Caco-2 (cell line): Measurements from ENCODE around the gene ARHGEF38. TPM values are rescaled to one million over a fixed set of nuclear protein-coding genes. Genes with fewer than 3 reads are reported as not detected.

Experiments used
- BruUV-seq: library from RNA; stranded (reverse); fragments of 400-500 nt; replicated peaks from 2 replicates; lab custom pipeline; 2021; lab: Mats Ljungman, UMichigan
- CTCF ChIA-PET: fragments of 300-600 bp; sonication (Branson Sonifier 250); formaldehyde crosslinking; loops from one replicate; lab custom pipeline; 2022; ENCODE audit warnings: antibody characterized with exemption; lab: Charles Lee
- POLR2A ChIA-PET: fragments of 300-600 bp; sonication (Branson Sonifier 250); formaldehyde crosslinking; loops from one replicate; lab custom pipeline; 2022; ENCODE audit warnings: antibody characterized with exemption; lab: Charles Lee
- DNase-seq, 2 experiments: peaks; one replicate each; pipeline versions ENCODE4 v3.0.0 to v3.0.0-alpha.2; 2020 to 2022
- H3K27me3 ChIP-seq: replicated peaks from 2 replicates; pipeline ENCODE4 v1.6.0; 2011; ENCODE audit warnings: low read length; ENCODE audit not compliant: control insufficient read depth, insufficient read depth
- H3K36me3 ChIP-seq: 2 replicates; pipeline ENCODE4 v1.5.1; 2011; ENCODE audit warnings: low read length; ENCODE audit not compliant: control insufficient read depth, insufficient read depth
- H3K4me1 ChIP-seq: fragments of 250-450 bp; sonication (Bioruptor Pico); 2 replicates; pipeline ENCODE4 v1.5.1; 2020; ENCODE audit warnings: mild to moderate bottlenecking
- H3K4me3 ChIP-seq: 2 replicates; pipeline ENCODE4 v1.5.1; 2011; ENCODE audit warnings: low read depth, mild to moderate bottlenecking, control low read depth, low read length
- H3K9me3 ChIP-seq: fragments of 250-450 bp; sonication (Bioruptor Pico); 2 replicates; pipeline ENCODE4 v1.5.1; 2020; ENCODE audit warnings: mild to moderate bottlenecking, moderate library complexity
- H3K27ac Mint-ChIP-seq: one replicate; pipeline ENCODE4 v1.8.0; 2022; ENCODE audit warnings: mixed read lengths; ENCODE audit not compliant: unreplicated experiment
- H3K27me3 Mint-ChIP-seq: one replicate; pipeline ENCODE4 v1.8.0; 2022; ENCODE audit warnings: mixed read lengths; ENCODE audit not compliant: insufficient read depth, unreplicated experiment
- H3K36me3 Mint-ChIP-seq: one replicate; pipeline ENCODE4 v1.8.0; 2022; ENCODE audit warnings: mild to moderate bottlenecking, mixed read lengths; ENCODE audit not compliant: insufficient read depth, unreplicated experiment
- H3K4me1 Mint-ChIP-seq: one replicate; pipeline ENCODE4 v1.8.0; 2022; ENCODE audit warnings: low read depth, mixed read lengths; ENCODE audit not compliant: unreplicated experiment
- H3K4me3 Mint-ChIP-seq: one replicate; pipeline ENCODE4 v1.8.0; 2022; ENCODE audit warnings: mild to moderate bottlenecking, moderate library complexity, mixed read lengths; ENCODE audit not compliant: unreplicated experiment
- H3K9me3 Mint-ChIP-seq: one replicate; pipeline ENCODE4 v1.8.0; 2022; ENCODE audit warnings: mixed read lengths; ENCODE audit not compliant: unreplicated experiment
- CTCF ChIP-seq, 2 experiments: fragments of 200-600 bp in 1 of 2; IDR thresholded peaks; 1 replicate in 1 of 2; 2 replicates in 1 of 2; pipeline versions ENCODE4 v1.5.1 to v1.8.0; 2011 to 2022; ENCODE audit warnings: antibody characterized with exemption in 1 of 2, control low read depth in 1 of 2, inconsistent platforms in 1 of 2, low read depth in 1 of 2, low read length in 1 of 2, mild to moderate bottlenecking in 1 of 2, moderate library complexity in 1 of 2; ENCODE audit not compliant: insufficient read depth in 1 of 2, severe bottlenecking in 1 of 2, unreplicated experiment in 1 of 2
- intact Hi-C: fragments of 100-400 bp; cut with micrococcal nuclease; formaldehyde crosslinking; loops from one replicate; pipeline ENCODE4 v1.10.0; 2022; ENCODE audit not compliant: unreplicated experiment
- total RNA-seq: library from RNA; stranded (reverse); gene quantifications from 2 replicates; pipeline ENCODE4 v1.2.3, GENCODE V29; 2022

ARHGEF38 gene
- total RNA-seq, 1 experiment from 2014 or later = 3.5 TPM

- Histone ChIP-seq H3K27me3 (no peaks in the 10 kb centered on the region), H3K4me3 (no peak overlapping the region), H3K36me3 (no peaks in the 10 kb centered on the region), H3K9me3 (no peaks in the 10 kb centered on the region), H3K4me1 (no peaks in the 10 kb centered on the region)
- intact Hi-C loops = no loop called here
- no peak for TF ChIP-seq CTCF (IDR thresholded peaks at IDR 0.05; ENCODE audit: insufficient read depth in 1 of 2, low read depth in 1 of 2, low read length in 1 of 2, severe bottlenecking in 1 of 2, unreplicated experiment in 1 of 2)
- H3K4me3 Mint-ChIP-seq = no peak overlapping the region
- BruUV-seq = no TSS peak
- ChIA-PET POLR2A (no interaction called here), CTCF (no interaction called here)
- H3K36me3 Mint-ChIP-seq = no peaks in the 10 kb centered on the region
- no peaks in the 10 kb centered on the region for H3K9me3 Mint-ChIP-seq
- no peak for DNase-seq
- H3K4me1 Mint-ChIP-seq = no peaks in the 10 kb centered on the region
- no peak overlapping the region for H3K27ac Mint-ChIP-seq
- no peaks in the 10 kb centered on the region for H3K27me3 Mint-ChIP-seq
Observed at GRCh38 chr4:105674011-105674410, 121.6 kb downstream of the ARHGEF38 start.

DNA sequence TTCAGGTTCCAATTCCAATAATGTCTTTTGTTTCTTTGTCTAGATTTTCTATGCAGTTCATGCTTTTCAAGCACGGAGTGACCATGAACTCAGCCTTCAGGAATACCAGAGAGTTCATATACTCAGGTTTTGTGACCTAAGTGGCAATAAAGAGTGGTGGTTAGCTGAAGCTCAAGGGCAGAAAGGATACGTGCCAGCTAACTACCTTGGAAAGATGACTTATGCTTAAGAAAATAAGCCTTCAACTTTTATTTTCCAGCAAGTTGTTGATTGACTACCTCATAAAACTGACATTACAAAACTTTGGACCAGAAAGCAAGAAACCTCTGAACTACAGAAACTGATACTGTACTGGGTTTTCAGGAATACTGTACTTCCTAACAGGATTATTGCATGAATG is 125.3 kb downstream of the ARHGEF38 start:
- Histone ChIP-seq H3K27me3 (no peaks in the 10 kb centered on the region), H3K9me3 (no peaks in the 10 kb centered on the region), H3K36me3 (no peaks in the 10 kb centered on the region), H3K4me3 (no peak overlapping the region), H3K4me1 (no peaks in the 10 kb centered on the region)
- ChIA-PET CTCF (no interaction called here), POLR2A (no interaction called here)
- TF ChIP-seq CTCF (IDR thresholded peaks at IDR 0.05; ENCODE audit: insufficient read depth in 1 of 2, low read depth in 1 of 2, low read length in 1 of 2, severe bottlenecking in 1 of 2, unreplicated experiment in 1 of 2) = no peak
- Mint-ChIP-seq H3K9me3 (no peaks in the 10 kb centered on the region), H3K36me3 (peaks cover 2% of the 10 kb centered on the region), H3K4me1 (no peaks in the 10 kb centered on the region), H3K27ac (no peak overlapping the region), H3K27me3 (no peaks in the 10 kb centered on the region), H3K4me3 (no peak overlapping the region)
- intact Hi-C loops = no loop called here
- no peak for DNase-seq
- no TSS peak for BruUV-seq

GRCh38 chr4:105679186-105679585 is 126.8 kb downstream of the ARHGEF38 start:
- H3K9me3 ChIP-seq = no peaks in the 10 kb centered on the region
- intact Hi-C loops = no loop called here
- no peak for DNase-seq
- BruUV-seq = no TSS peak
- ChIA-PET CTCF (no interaction called here), POLR2A (no interaction called here)
- no peak overlapping the region for H3K4me3 Mint-ChIP-seq
- no peak for TF ChIP-seq CTCF (IDR thresholded peaks at IDR 0.05; ENCODE audit: insufficient read depth in 1 of 2, low read depth in 1 of 2, low read length in 1 of 2, severe bottlenecking in 1 of 2, unreplicated experiment in 1 of 2)
- no peaks in the 10 kb centered on the region for H3K4me1 ChIP-seq
- no peaks in the 10 kb centered on the region for H3K4me1 Mint-ChIP-seq
- no peak overlapping the region for H3K27ac Mint-ChIP-seq
- no peaks in the 10 kb centered on the region for H3K36me3 ChIP-seq
- no peaks in the 10 kb centered on the region for H3K9me3 Mint-ChIP-seq
- H3K27me3 ChIP-seq = no peaks in the 10 kb centered on the region
- H3K36me3 Mint-ChIP-seq = peaks cover 6% of the 10 kb centered on the region
- no peaks in the 10 kb centered on the region for H3K27me3 Mint-ChIP-seq
- no peak overlapping the region for H3K4me3 ChIP-seq
